Measurements from ENCODE around the gene PCDHGA2.

The PCDHGA2 gene

GRCh38 chr5:141392429-141393198 lies 54.1 kb downstream of the PCDHGA2 start, which contains the start of gene PCDHGA8:
PCDHGA8 (plus strand) TSS chr5:141392633; CDS start chr5:141392814, 181 bp downstream.
- DNase-seq (ENCODE audit: low read depth in 1 of 2, low spot score in 1 of 2): no peak
- no peak within 1 kb of the TSS for H3K4me3 ChIP-seq (replicated peaks; ENCODE audit: insufficient read depth, low read length)
- no peaks in the 10 kb centered on the region for H3K27me3 ChIP-seq (ENCODE audit: insufficient read depth, poor library complexity, severe bottlenecking)
- H3K27ac ChIP-seq (replicated peaks): no peak within 1 kb of the TSS
- no peak for TF ChIP-seq POLR2AphosphoS5 (IDR thresholded peaks at IDR 0.05; ENCODE audit: low read depth)
- TF ChIP-seq GABPA (IDR thresholded peaks at IDR 0.05; ENCODE audit: low read depth): no peak
- TF ChIP-seq REST (IDR thresholded peaks at IDR 0.05; ENCODE audit: insufficient replicate concordance, low read depth): no peak
- no peak for TF ChIP-seq SPI1 (IDR thresholded peaks at IDR 0.05; ENCODE audit: borderline replicate concordance, low read depth)
- TF ChIP-seq CTCF (IDR thresholded peaks at IDR 0.05; ENCODE audit: insufficient read depth, low read length): no peak

All from HL-60 (cell line).